ENCODE measurements around the gene DET1.
"Not testable (repeated sequence)": the region's sequence is repeated elsewhere in the genome, so short reads cannot be mapped to it uniquely, and the experiment has no call there.

Gene DET1

GRCh38 chr15:88546248-88547129, at the start of gene DET1:
Gene DET1 (minus strand): TSS chr15:88546681. CDS start chr15:88531705, 14,976 bp downstream.
- peak; percentile 97 for DNase-seq

- DNase-seq = no peak
Measured at GRCh38 chr15:88591384-88591783, 44.9 kb upstream of the DET1 start.

GRCh38 chr15:88590759-88591158, 44.3 kb upstream of the DET1 start:
- no peak for DNase-seq

GRCh38 chr15:88586401-88587162, 40.1 kb upstream of the DET1 start:
- DNase-seq = no peak

GRCh38 chr15:88580532-88580931, 34.1 kb upstream of the DET1 start:
- no peak for DNase-seq

- no peak for DNase-seq
Measured at GRCh38 chr15:88579322-88579721, 32.8 kb upstream of the DET1 start.

- DNase-seq = no peak
Measured at GRCh38 chr15:88574655-88575054, 28.2 kb upstream of the DET1 start.

- DNase-seq = no peak
Measured at GRCh38 chr15:88574077-88574476, 27.6 kb upstream of the DET1 start.

GRCh38 chr15:88571852-88572259, 25.4 kb upstream of the DET1 start:
- no peak for DNase-seq

GRCh38 chr15:88571153-88571851, 24.8 kb upstream of the DET1 start:
- DNase-seq = no peak

GRCh38 chr15:88568589-88568988, 22.1 kb upstream of the DET1 start:
- DNase-seq = no peak

GRCh38 chr15:88564741-88565140, 18.3 kb upstream of the DET1 start:
- no peak for DNase-seq

- DNase-seq = no peak
Measured at GRCh38 chr15:88563638-88564037, 17.2 kb upstream of the DET1 start.

GRCh38 chr15:88559565-88559964, 13.1 kb upstream of the DET1 start:
- DNase-seq = not testable (repeated sequence)

- DNase-seq = not testable (repeated sequence)
Measured at GRCh38 chr15:88558026-88558425, 11.5 kb upstream of the DET1 start.

GRCh38 chr15:88548009-88548408, 1.5 kb upstream of the DET1 start:
- not testable (repeated sequence) for DNase-seq

- DNase-seq = not testable (repeated sequence)
Measured at GRCh38 chr15:88545578-88546247, 768 bp downstream of the DET1 start.

- no peak for DNase-seq
Measured at GRCh38 chr15:88543065-88543776, 3.3 kb downstream of the DET1 start.

- DNase-seq = no peak
Measured at GRCh38 chr15:88542342-88542733, 4.1 kb downstream of the DET1 start.

- DNase-seq = no peak
Measured at GRCh38 chr15:88541709-88542341, 4.7 kb downstream of the DET1 start.

- DNase-seq = not testable (repeated sequence)
Measured at GRCh38 chr15:88541111-88541510, 5.4 kb downstream of the DET1 start.

GRCh38 chr15:88540350-88540749, 6.1 kb downstream of the DET1 start:
- not testable (repeated sequence) for DNase-seq

All from CD4-positive, alpha-beta T cell treated with Interleukin-4 for 4 hours (primary cell).